Natural killer cell (primary cell): ENCODE data around the gene PSRC1. TPM values are rescaled to one million over a fixed set of nuclear protein-coding genes. Genes with fewer than 3 reads are reported as not detected.

ENCODE experiments used
- ATAC-seq, 3 donors: fragments of 150-1000 bp in 2 of 3; fragments of 200-7000 bp in 1 of 3; cut with Tn5 transposase; 1 replicate in 1 of 3; 2 replicates in 2 of 3; pipeline ENCODE4 v1.10.0; 2021; ENCODE audit warnings: mild to moderate bottlenecking in 2 of 3, moderate library complexity in 2 of 3
- DNase-seq, 2 donors: peaks; one replicate each; pipeline versions ENCODE4 v3.0.0 to v3.0.0-alpha.2; 2013 to 2021; ENCODE audit warnings: mixed read lengths in 1 of 2
- H3K27ac ChIP-seq: one replicate; pipeline ENCODE4 v1.5.1; 2013; ENCODE audit warnings: mild to moderate bottlenecking, low read length
- H3K27me3 ChIP-seq: one replicate; pipeline ENCODE4 v1.6.1; 2013; ENCODE audit warnings: low read length; ENCODE audit not compliant: control insufficient read depth, insufficient read depth
- H3K36me3 ChIP-seq: one replicate; pipeline ENCODE4 v1.6.1; 2013; ENCODE audit warnings: low read length; ENCODE audit not compliant: control insufficient read depth, insufficient read depth
- H3K4me1 ChIP-seq: one replicate; pipeline ENCODE4 v1.6.1; 2013; ENCODE audit warnings: low read length; ENCODE audit not compliant: control insufficient read depth, insufficient read depth
- H3K4me3 ChIP-seq: one replicate; pipeline ENCODE4 v1.5.1; 2013; ENCODE audit warnings: low read length
- H3K9me3 ChIP-seq: one replicate; pipeline ENCODE4 v1.6.1; 2013; ENCODE audit warnings: low read length; ENCODE audit not compliant: control insufficient read depth, insufficient read depth
- H3K27ac Mint-ChIP-seq, 2 donors: one replicate each; pipeline ENCODE4 v1.8.0; 2022; ENCODE audit warnings: mild to moderate bottlenecking in 2 of 2, mixed read lengths in 2 of 2, moderate library complexity in 1 of 2
- H3K27me3 Mint-ChIP-seq, 2 donors: one replicate each; pipeline ENCODE4 v1.8.0; 2022; ENCODE audit warnings: low read depth in 2 of 2, mixed read lengths in 2 of 2
- H3K36me3 Mint-ChIP-seq: one replicate; pipeline ENCODE4 v1.8.0; 2022; ENCODE audit warnings: mixed read lengths
- H3K4me1 Mint-ChIP-seq, 2 donors: one replicate each; pipeline ENCODE4 v1.8.0; 2022; ENCODE audit warnings: mixed read lengths in 2 of 2
- H3K4me3 Mint-ChIP-seq: one replicate; pipeline ENCODE4 v1.8.0; 2022; ENCODE audit warnings: mild to moderate bottlenecking, moderate library complexity, mixed read lengths
- H3K9me3 Mint-ChIP-seq, 2 donors: one replicate each; pipeline ENCODE4 v1.8.0; 2022; ENCODE audit warnings: mixed read lengths in 2 of 2
- CTCF ChIP-seq: fragments of 200-600 bp; IDR thresholded peaks from one replicate; pipeline ENCODE4 v1.8.0; 2022; ENCODE audit warnings: antibody characterized with exemption
- WGBS: methylation state at CpG from one replicate; pipeline ENCODE4 v1.1.7; 2013; ENCODE audit warnings: missing lambda C conversion rate; ENCODE audit not compliant: insufficient coverage; 5-methylcytosine and 5-hydroxymethylcytosine counted together
- intact Hi-C: fragments of 100-400 bp; cut with micrococcal nuclease; formaldehyde crosslinking; loops from one replicate; pipeline ENCODE4 v1.14.2; 2022
- total RNA-seq, 4 donors: library from RNA; stranded (reverse); fragments of 120-200 nt in 1 of 4; gene quantifications; one replicate each; pipeline versions ENCODE4 v1.2.3 to v1.2.4, GENCODE V29; 2013 to 2022

PSRC1 gene
- total RNA-seq, 3 donors from 2014 or later (not counting 1 experiment from before 2014, with no cell fraction given): 1.1 to 2.4 (median 1.9) TPM

- no peaks in the 10 kb centered on the region for H3K36me3 ChIP-seq
- peaks cover 7% of the 10 kb centered on the region for H3K4me1 ChIP-seq
- Mint-ChIP-seq H3K27ac (no peak overlapping the region), H3K36me3 (no peaks in the 10 kb centered on the region), H3K27me3 (no peaks in the 10 kb centered on the region), H3K4me1 (peaks cover 0 to 30% of the 10 kb centered on the region in 2 donors), H3K9me3 (no peaks in the 10 kb centered on the region), H3K4me3 (no peak overlapping the region)
- DNase-seq (no peak), ATAC-seq (no peak)
- H3K9me3 ChIP-seq: no peaks in the 10 kb centered on the region
- 94% methylated on average over 6 of the region's 7 CpGs for WGBS
- H3K27me3 ChIP-seq: no peaks in the 10 kb centered on the region
- no peak for TF ChIP-seq CTCF
- no peak overlapping the region for H3K4me3 ChIP-seq
- intact Hi-C loops: loop anchor here (5.0 kb wide), 1 partner anchor 232 kb away; the partner anchor contains the start of gene CYB561D1
- no peak overlapping the region for H3K27ac ChIP-seq
Measured at GRCh38 chr1:109259674-109260557, 23.0 kb downstream of the PSRC1 start.

- Histone ChIP-seq H3K36me3 (no peaks in the 10 kb centered on the region), H3K4me1 (peaks cover 12% of the 10 kb centered on the region), H3K27ac (no peak overlapping the region), H3K9me3 (no peaks in the 10 kb centered on the region), H3K27me3 (no peaks in the 10 kb centered on the region), H3K4me3 (no peak overlapping the region)
- no peak for ATAC-seq
- intact Hi-C loops: no loop called here
- H3K9me3 Mint-ChIP-seq: no peaks in the 10 kb centered on the region
- WGBS: 96% methylated on average over 69 of the region's 69 CpGs
- no peak for TF ChIP-seq CTCF
- H3K4me3 Mint-ChIP-seq: no peak overlapping the region
- no peaks in the 10 kb centered on the region for H3K27me3 Mint-ChIP-seq
- H3K27ac Mint-ChIP-seq: no peak overlapping the region
- DNase-seq: no peak
- no peaks in the 10 kb centered on the region for H3K36me3 Mint-ChIP-seq
- H3K4me1 Mint-ChIP-seq: peaks cover 0 to 30% of the 10 kb centered on the region in 2 donors
Measured at GRCh38 chr1:109258481-109259466, 24.2 kb downstream of the PSRC1 start.

- no peaks in the 10 kb centered on the region for H3K36me3 ChIP-seq
- peaks cover 12% of the 10 kb centered on the region for H3K4me1 ChIP-seq
- H3K4me3 Mint-ChIP-seq: no peak overlapping the region
- no peaks in the 10 kb centered on the region for H3K36me3 Mint-ChIP-seq
- intact Hi-C loops: no loop called here
- H3K4me3 ChIP-seq: no peak overlapping the region
- no peak overlapping the region for H3K27ac ChIP-seq
- H3K27me3 Mint-ChIP-seq: no peaks in the 10 kb centered on the region
- H3K4me1 Mint-ChIP-seq: peaks cover 0 to 33% of the 10 kb centered on the region in 2 donors
- no peak for TF ChIP-seq CTCF
- no peak overlapping the region for H3K27ac Mint-ChIP-seq
- DNase-seq (no peak), ATAC-seq (no peak)
- no peaks in the 10 kb centered on the region for H3K9me3 ChIP-seq
- no peaks in the 10 kb centered on the region for H3K9me3 Mint-ChIP-seq
- WGBS: 80% methylated on average over 14 of the region's 15 CpGs
- no peaks in the 10 kb centered on the region for H3K27me3 ChIP-seq
Measured at GRCh38 chr1:109257682-109258421, 25.1 kb downstream of the PSRC1 start.
